ENCODE data around the gene EFNA3. TPM values are rescaled to one million over a fixed set of nuclear protein-coding genes. Genes with fewer than 3 reads are reported as not detected.

EFNA3 gene, protein sequence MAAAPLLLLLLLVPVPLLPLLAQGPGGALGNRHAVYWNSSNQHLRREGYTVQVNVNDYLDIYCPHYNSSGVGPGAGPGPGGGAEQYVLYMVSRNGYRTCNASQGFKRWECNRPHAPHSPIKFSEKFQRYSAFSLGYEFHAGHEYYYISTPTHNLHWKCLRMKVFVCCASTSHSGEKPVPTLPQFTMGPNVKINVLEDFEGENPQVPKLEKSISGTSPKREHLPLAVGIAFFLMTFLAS
- total RNA-seq (2014; rRNA removed; shearing (Covaris generic)) = 2.4 and 3.9 TPM in 2 replicates

DNA sequence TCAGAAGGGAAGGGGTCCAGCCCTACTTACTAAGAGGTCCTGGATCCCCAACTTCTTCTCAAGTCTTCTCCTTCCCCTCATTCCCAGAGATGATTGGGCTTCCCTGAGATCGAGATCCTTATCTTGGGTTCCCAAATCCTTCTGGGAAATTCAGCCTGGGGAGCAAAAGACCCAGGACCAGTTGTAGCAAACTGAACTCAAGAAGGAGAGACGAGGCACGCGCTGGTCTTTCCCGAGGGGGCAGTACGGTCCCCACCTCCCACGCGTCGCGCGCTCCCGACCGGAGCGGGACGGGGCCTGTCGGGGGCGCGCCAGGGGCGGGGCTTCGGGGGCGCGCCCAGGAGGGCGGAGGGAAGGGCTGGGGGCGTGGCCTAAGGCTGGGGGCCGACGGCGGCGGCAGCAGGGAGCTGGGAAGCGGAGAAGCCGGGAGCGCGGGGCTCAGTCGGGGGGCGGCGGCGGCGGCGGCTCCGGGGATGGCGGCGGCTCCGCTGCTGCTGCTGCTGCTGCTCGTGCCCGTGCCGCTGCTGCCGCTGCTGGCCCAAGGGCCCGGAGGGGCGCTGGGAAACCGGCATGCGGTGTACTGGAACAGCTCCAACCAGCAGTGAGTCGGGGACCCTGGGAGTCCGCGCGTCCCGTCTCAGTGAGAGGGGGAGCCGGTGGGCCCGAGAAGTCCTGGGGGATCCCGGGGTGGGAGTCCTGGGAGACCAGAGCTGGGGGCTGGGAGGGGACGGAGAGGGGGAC lies at the start of gene EFNA3:
Gene EFNA3 (plus strand): TSS at position 369 of the 741 bp plus-strand sequence. CDS start 105 bp downstream, at position 474.
- DNase-seq (ENCODE audit: low spot score) = peak; percentile 60

DNA sequence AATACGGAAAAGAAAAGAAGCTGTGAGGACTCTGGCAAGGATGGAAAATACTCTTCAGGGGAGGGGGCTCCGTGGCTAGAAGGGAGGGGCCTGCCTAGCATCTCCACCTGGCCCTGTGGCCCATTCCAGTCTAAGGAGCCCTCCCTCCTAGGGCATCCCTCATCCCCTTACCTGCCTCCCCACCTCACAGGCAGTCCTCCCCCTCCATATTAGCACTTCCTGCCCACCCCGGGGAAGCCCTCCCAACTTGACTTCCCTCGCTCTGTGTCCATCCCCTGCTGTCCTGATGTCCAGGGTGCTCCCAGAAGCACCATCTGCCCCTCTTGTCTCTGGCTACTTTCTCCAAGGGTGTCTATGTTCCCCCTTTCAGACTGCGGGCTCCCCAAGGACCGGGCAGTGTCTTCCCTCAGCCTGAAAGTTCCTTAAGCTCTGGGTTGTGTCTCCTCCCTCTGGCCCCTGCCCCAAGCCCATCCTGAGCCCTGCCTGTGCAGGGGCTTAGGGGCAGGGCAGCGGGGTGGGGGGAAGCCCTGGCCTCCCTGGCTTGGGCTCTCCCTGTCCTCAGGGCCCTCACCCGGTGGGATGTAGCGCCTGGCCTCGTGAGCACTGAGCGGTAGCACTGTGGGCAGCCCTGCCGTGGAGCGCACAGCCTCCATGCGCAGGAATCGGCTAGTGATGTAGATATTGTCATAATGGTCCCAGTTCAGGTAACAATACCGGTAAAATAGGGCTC lies 49.0 kb upstream of the EFNA3 start:
- no peak for DNase-seq (ENCODE audit: low spot score)

DNA sequence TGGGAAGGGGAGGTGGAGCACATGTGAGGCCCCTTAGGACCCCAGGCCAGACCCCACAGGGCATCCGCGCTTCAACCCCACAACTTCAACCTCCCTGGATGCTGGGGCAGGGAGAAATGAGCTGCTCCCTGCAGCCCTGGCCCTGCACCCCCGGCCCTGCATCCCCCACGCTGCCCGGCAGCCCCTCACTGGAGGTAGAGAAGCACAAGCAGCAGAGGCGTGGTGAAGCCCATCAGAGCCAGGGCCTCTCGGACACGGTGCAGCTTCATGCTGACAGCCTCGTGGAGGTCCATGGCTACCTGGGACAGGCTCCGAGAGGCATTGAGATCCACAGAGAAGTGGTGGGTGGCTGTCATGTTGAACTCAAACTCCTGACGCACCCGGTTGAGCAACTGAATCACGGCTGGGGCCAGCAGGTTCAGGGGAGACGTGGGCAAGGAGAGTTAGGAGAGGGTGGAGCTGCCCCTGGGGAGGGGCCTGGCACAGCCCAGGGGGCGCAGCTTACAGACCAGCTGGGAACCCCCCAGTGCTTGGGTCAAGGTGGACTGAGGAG lies 48.3 kb upstream of the EFNA3 start:
- no peak for DNase-seq (ENCODE audit: low spot score)

DNA sequence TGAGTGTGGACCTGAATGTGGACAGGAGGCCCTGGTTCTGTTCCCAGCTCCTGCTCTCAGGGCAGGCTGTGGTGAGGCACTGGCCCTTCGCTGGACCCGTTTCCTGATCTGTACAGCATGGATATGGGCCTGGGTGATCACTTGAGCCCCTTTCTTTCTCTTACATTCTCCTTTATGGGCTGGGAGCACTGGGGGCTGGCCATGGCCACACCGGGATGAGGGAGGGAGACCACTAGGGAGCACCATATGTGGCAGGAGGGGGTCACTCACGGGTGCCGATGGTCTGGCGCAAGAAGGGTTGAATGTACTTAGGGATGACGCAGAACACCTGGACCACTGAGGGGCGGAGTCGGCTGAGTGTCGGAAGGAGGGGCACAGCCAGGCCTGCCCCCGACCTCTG lies 47.7 kb upstream of the EFNA3 start:
- no peak for DNase-seq (ENCODE audit: low spot score)

DNA sequence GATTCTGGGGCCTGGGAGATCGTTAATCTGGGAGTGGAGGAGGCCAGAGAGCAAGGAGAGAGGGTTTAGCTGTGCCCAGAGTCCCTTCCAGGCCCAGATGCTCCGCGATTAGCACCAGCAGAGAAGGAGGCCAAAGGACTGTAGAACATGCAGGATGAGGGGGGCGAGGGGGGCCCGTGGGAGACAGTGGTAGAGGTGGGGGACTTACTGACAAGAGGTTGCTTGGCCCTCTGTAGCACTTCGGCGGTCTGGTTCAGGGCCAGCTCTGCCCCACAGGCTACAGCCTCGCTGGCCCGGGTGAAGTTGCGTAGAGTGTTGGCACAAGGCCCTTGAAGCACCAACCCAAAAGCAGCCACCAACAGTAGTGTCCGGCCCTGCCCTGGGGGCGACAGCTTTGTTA lies 45.8 kb upstream of the EFNA3 start:
- no peak for DNase-seq (ENCODE audit: low spot score)

DNA sequence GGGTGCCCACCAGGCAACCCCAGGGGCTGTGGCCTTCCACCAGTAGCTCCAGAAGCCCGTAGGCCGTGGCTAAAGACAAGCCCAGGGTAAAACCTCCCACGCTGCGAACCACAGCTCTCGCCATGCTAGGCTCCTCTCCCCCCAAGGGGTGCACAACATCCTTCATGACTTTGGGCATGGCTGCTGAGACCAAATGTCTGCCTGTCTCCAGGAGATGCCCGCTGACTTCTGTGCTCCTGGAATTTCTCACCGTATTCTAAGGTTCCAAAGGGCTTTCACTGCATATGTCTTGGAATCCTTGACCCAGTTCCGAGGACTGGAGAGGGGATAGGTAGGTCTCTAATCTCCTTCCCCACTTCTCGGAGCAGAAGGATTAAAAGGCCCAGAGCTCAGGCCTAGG lies 45.1 kb upstream of the EFNA3 start, which contains the start of the genes DCST1 and DCST2:
Gene DCST1 (plus strand): TSS at position 301 of the 400 bp plus-strand sequence. CDS start 213 bp downstream, outside the sequence.
Gene DCST2 (minus strand): TSS at position 258 of the 400 bp plus-strand sequence. CDS start 80 bp downstream, at position 178.
- no peak for DNase-seq (ENCODE audit: low spot score)

DNA sequence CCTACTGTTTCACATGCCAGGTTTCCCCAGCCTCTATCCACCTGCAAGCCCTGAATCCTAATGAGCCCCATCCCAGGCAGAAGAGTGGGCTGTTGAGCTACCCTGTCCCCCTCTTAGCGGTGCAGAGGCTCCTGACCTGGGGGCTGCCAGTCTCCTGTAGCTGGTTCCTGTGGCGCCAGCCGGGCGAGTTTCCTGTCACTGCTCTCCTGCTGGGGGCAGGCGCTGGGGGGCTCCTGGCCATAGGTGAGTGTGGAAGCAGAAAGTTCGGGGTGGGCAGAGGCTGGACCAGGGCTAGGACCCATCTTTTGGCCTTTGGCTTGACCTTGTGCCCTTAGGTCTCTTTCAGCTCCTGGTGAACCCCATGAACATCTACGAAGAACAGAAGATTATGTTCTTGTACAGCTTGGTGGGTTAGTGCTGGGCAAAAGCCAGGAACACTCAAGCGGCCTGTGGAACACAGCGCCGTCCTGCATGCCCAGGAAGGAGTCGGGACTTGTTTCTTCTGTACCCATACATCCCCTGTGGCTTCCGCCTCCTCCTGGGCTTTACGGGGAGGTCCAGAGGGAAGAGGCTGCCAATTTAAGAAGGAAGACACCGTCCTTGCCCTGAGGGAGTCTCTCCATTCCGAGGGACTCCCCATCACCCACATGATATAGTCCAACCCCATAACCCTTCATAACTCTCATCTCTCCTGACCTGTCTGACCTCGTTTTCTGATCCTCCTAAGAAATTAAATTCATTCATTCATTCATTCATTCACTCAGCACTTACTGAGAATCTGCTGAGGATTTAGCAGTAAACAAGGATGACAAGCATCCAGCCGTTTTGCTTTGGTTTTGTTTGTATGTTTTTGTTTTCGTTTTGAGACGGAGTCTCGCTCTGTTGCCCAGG lies 44.1 kb upstream of the EFNA3 start:
- DNase-seq (ENCODE audit: low spot score) = no peak

DNA sequence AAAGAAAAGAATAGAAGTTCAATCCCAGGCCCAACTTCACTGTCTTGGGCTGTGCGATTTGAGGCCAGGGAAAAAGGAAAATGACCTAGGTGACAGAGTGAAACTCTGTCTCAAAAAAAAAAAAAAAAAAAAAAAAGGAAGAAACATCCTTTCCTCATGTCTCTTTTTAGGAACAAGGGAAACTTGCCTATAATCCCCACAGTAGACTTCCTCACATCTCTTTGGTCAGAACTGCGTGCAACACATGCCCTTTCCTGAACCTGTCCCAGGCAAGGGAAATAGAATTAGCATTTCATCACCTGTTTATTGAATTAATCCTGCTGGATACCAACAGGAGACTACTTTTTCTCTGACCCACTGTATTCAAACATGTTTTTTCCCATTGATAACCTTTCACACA lies 42.7 kb upstream of the EFNA3 start:
- no peak for DNase-seq (ENCODE audit: low spot score)

DNA sequence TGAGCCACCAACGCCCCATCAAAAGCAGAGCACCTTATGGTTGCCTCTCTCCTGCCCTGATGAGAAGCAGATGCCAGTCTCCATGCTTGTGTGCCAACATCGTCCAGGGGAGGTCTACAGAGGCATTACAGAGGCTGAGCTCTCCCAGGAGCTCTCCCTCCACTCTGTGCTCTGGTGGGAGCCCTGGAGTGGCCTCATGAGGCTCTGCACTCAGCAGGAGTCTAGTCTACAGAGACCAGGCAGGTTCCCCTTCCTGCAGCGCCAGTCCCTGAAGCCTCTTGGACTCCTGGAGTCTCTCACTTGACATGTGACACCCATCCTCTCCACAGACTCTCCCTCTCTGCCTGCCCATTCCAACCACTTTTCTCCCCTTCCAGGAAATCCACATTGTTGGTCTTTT lies 41.6 kb upstream of the EFNA3 start:
- DNase-seq (ENCODE audit: low spot score) = no peak

DNA sequence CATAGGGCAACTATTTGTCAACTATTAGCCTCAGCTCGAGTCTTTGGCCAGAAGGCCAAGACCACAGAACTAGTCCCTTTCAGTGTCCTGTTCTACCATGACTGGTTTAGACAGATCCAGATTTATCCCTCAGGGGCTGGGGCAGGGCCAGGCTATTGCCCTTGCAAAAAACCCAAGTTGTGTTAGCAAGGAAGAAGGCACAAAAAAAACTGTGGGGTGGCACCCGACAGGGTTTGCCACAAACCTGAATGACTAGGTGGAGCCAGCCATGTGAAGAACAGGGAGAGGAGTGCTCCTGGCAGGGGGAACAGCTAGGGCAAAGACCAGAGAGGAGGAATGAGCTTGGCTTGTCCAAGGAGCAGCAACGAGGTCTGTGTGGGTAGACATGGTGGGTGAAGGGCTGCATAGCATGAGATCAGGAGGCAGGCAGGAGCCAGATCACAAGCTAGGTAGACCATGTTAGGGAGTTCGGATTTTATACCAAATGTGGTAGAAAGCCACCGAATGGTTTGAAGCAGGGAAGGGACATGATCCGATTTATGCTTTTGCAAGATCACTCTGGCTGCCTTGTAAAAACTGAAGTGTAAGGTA lies 40.7 kb upstream of the EFNA3 start:
- no peak for DNase-seq (ENCODE audit: low spot score)

DNA sequence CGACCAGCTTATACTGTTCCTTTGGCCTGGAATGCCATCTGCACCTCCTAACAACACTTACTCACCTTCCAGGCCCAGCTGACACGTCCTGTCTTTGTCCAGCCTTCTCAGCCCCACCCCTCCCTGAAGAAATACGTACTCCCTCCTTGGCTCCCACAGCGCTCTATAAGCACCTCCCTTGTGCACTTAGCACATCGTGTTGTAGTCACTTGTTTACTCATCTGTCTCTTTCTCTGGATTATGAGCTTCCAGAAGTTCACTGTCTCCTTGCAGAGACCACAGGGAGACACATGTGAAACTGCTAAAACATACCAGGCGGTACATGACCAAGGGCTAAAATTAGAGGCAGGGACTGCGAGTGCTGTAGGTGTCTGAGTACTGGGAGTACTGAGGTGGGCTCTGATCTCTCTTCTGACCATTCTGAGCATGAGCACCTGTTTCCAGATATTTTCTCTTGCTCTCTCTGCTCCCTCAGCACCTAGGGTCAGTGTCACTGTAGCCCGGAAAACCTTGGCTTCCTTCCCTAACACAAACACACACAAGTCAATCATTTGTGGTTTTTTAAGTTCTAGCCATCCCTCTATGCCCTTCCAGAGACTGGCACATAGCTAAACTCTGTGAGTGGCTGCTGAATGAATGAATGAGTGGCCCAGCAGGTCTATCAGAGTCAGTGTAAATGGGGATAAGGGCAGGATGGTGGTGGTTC lies 39.9 kb upstream of the EFNA3 start:
- peak; percentile 67 for DNase-seq (ENCODE audit: low spot score)

DNA sequence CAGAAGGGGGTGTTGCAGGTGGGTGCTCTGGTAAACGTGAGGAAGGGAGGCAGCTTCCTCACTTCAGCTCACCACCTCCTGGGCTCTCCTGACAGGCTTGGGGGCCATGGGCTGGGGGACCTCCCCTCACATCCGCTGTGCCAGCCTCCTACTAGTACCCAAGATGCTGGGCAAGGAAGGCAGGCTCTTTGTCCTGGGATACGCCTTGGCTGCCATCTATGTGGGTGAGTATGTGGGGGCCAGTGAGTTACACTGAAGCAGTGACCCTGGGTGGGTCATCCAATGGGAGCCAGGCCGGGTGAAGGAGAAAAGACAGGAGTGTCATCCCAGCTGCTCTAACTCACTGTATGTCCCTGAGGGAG lies 39.3 kb upstream of the EFNA3 start:
- no peak for DNase-seq (ENCODE audit: low spot score)

DNA sequence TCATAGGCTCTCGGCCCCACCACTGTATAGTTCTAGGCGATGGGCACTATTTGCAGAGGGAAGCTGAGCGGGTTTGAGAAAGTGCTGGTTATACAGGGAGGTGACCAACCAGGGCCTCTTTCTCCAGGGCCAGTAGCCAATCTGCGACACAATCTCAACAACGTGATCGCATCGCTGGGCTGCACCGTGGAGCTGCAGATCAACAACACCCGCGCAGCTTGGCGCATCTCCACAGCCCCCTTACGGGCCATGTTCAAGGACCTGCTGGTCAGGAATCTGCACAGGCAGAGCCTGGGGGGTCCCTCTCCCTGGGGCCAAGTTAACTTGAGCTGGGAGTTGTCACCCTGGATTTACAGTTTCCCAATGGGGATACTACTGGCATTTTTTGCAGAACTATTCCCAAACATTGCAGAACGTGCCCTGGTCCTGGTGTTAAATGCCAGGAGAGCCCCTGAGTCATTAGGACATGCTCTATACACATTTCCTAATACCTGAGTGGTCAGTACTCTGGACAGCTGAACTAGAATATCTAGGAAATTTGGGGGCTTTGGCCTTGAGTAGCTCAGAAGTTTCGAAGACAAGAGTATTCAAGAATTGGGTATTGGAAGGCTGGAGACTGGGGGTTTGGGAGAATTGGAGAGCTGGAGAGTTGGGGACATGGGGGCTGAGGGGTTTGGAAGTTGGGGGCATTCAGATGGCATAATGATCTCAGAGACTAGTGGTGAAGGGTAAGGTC lies 38.1 kb upstream of the EFNA3 start:
- DNase-seq (ENCODE audit: low spot score) = no peak

DNA sequence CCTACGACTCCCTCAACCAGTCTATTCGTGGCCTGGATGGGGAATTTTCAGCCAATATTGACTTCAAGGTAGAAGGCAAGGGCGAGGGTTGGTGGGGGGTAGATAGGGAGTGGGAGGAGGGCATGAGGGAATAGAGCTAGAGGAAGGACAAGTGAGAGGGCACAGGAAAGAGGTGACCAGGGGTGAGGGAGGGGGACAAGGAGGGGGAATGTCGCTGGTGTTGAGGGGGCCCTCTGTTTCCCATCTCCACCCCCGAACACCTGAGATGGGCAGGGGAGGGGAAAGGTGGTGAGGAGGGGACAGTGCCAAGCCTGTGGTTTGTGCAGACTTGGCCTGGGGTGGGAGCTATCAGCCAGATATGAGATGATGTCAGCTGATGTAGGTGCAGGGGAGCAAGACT lies 35.8 kb upstream of the EFNA3 start:
- DNase-seq (ENCODE audit: low spot score) = no peak

DNA sequence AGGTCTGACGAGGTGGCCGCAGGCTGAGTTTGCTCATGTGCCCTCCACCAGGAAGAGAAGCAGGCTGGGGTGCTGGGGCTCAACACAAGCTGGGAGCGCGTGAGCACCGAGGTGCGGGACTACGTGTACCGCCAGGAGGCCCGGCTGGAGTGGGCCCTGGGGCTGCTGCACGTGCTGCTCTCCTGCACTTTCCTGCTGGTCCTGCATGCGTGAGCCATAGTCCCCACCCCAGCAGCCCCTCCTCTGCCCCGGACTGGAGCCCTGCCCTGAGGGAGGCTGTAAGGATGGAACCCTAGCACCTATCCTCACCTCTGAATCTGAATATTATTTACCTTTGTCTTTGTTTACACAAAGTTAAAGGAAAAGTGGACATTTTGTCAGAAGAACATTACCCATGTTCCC lies 35.3 kb upstream of the EFNA3 start:
- no peak for DNase-seq (ENCODE audit: low spot score)

DNA sequence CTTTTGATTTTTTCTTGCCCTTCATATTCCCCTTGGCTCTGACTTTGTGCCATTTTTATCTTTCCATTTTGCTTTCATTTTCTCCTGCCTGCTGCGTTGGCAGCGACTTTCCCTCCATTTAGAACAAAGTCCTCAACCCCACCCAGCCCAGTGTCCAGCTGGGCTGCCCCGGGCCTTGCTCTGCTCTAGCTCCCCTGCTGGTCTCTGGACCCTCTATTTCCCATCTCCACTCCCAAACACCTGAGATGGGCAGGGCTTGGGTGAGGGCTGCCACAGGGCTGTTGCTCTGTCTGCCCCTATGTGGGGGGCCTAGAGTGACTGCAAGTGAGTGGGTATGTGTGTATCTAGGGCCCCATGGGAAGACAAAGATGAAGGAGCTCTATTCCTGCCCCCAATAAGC lies 34.8 kb upstream of the EFNA3 start:
- DNase-seq (ENCODE audit: low spot score) = no peak

DNA sequence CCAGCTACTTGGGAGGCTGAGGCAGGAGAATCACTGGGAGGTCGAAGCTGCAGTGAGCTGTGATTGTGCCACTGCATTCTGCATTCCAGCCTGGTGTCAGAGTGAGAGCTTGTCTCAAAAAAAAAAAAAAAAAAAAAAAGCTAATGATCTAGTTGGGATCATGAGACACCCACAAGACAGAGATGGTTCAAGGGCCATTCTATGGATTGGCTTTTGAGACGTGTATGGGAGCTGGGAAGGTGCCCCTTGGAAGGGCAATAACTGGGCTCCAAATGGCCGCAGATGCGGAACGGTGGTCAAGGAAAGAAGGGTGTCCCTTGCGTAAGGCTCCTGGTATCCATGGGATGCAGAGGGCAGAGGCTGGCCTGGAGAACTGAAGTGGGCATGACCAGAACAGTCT lies 34.3 kb upstream of the EFNA3 start:
- no peak for DNase-seq (ENCODE audit: low spot score)

DNA sequence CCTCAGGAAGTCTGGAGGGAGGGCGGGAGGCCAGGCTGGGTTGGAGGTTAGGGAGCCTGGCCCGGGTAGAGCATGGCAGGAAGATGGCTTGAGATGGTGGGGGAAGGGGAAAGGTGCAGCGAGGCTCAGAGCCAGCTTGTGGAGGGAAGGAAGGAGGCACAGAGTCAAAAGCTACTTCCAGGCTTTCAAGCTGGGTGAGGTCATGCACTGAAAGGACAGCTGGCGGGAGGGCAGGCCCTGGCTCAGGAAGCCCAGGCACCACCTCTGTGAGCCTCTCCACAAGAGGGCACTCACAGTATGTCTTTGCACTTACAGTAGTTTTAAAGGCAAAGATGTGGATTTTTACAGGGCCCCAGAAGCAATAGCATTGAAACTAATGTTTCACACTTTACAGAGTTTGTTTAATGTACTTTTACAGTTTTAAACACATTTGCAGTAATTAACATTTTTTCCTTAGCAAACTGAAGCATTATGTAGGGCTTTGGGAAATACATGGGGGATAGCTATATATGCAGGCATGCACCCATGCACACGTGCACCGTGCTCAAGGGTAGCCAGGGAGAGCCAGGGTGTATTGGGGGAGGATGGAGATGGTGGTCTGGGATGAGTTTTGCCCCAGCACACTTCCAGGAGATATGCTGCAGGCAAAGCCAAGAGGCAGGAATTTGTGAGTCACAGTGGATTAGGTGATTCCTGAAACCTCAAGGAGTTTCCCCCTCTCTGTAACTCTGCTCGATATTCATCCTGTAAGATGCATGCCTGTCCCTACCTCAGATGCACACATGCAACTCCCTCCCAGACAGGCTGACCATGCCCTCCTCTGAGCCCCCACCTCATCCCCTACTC lies 33.6 kb upstream of the EFNA3 start:
- DNase-seq (ENCODE audit: low spot score) = peak; percentile 82

Measured in HT-29 (cell line).